Mucosa of descending colon (tissue), 3 donors: ENCODE data around the gene SLC24A4. TPM values are rescaled to one million over a fixed set of nuclear protein-coding genes. Genes with fewer than 3 reads are reported as not detected.

Experiments
- ATAC-seq: fragments of 200-7000 bp; cut with Tn5 transposase; one replicate; pipeline ENCODE4 v1.9.1; 2020; ENCODE audit warnings: mild to moderate bottlenecking, moderate library complexity
- DNase-seq, 3 donors: peaks; one replicate each; pipeline ENCODE4 v3.0.0-alpha.2; 2020
- H3K36me3 ChIP-seq: fragments of 200-600 bp; one replicate; pipeline ENCODE4 v1.8.0; 2021; ENCODE audit warnings: low read depth, mild to moderate bottlenecking
- H3K4me1 ChIP-seq: fragments of 200-600 bp; one replicate; pipeline ENCODE4 v1.8.0; 2021; ENCODE audit warnings: low read depth, mild to moderate bottlenecking
- H3K4me3 ChIP-seq: fragments of 200-600 bp; one replicate; pipeline ENCODE4 v1.8.0; 2021; ENCODE audit warnings: mild to moderate bottlenecking
- H3K9me3 ChIP-seq: fragments of 200-600 bp; one replicate; pipeline ENCODE4 v1.8.0; 2021; ENCODE audit warnings: mild to moderate bottlenecking
- CTCF ChIP-seq: fragments of 200-600 bp; IDR thresholded peaks from one replicate; pipeline ENCODE4 v1.8.0; 2022; ENCODE audit warnings: antibody characterized with exemption, mild to moderate bottlenecking
- intact Hi-C, 2 donors: fragments of 100-400 bp; cut with DNase I in 1 of 2; cut with micrococcal nuclease in 1 of 2; formaldehyde crosslinking; loops; one replicate each; pipeline versions ENCODE4 v1.11.0 to v1.11.1; 2022; cut with DNase I, micrococcal nuclease
- total RNA-seq, 3 donors: library from RNA; stranded (reverse); fragmentation: NEBNext Ultra II Directional in 2 of 3; extraction: Animal tissue kit (Norgen Biotek cat#: 25700) in 2 of 3; gene quantifications; one replicate each; pipeline versions ENCODE4 v1.2.1 to v1.2.4, GENCODE V29; 2021 to 2023
- donor health status: DM: no; HTN: no; CAD: no; lungs with moderate emphysema.
- donor health status: DM: no; HTN: no; CAD: no.
- donor health status: DM: no; HTN: yes; CAD: no.

Gene SLC24A4
- total RNA-seq, 3 donors from 2014 or later: 0.14 to 0.63 (median 0.27) TPM

- DNase-seq: no peak
- no peak for TF ChIP-seq CTCF
- Histone ChIP-seq H3K36me3 (no peaks in the 10 kb centered on the region), H3K9me3 (no peaks in the 10 kb centered on the region), H3K4me3 (no peak overlapping the region), H3K4me1 (peaks cover 6% of the 10 kb centered on the region)
- ATAC-seq: no peak
- intact Hi-C loops: no loop called here
Observed at GRCh38 chr14:92441751-92442504, 119.0 kb downstream of the SLC24A4 start.

- DNase-seq: no peak
- no peak for ATAC-seq
- peaks cover 6% of the 10 kb centered on the region for H3K4me1 ChIP-seq
- H3K9me3 ChIP-seq: no peaks in the 10 kb centered on the region
- no peaks in the 10 kb centered on the region for H3K36me3 ChIP-seq
- intact Hi-C loops: no loop called here
- H3K4me3 ChIP-seq: no peak overlapping the region
- no peak for TF ChIP-seq CTCF
Observed at GRCh38 chr14:92443167-92443566, 120.2 kb downstream of the SLC24A4 start.

DNA sequence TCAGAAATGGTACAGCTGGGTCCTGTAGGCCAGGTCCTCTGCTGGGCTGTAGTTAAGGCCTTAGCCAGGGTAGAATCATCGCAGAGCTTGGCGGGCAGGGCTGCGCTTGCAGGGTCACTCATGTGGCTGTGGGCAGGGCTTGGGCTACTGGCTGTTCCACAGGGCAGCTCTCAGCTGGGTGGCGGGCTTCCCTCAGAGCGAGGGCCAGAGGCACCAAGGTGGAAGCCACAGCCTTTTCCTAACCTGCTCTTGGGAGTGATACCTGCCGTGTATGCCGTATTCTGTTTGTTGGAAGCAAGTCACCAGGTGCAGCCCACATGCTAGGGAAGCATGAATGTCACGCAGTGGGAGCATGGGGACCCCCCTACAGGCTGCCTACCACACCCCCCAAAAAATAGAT lies 120.8 kb downstream of the SLC24A4 start:
- H3K36me3 ChIP-seq: no peaks in the 10 kb centered on the region
- TF ChIP-seq CTCF: no peak
- H3K4me3 ChIP-seq: no peak overlapping the region
- H3K4me1 ChIP-seq: peaks cover 6% of the 10 kb centered on the region
- ATAC-seq (no peak), DNase-seq (no peak)
- no peaks in the 10 kb centered on the region for H3K9me3 ChIP-seq
- intact Hi-C loops: no loop called here

DNA sequence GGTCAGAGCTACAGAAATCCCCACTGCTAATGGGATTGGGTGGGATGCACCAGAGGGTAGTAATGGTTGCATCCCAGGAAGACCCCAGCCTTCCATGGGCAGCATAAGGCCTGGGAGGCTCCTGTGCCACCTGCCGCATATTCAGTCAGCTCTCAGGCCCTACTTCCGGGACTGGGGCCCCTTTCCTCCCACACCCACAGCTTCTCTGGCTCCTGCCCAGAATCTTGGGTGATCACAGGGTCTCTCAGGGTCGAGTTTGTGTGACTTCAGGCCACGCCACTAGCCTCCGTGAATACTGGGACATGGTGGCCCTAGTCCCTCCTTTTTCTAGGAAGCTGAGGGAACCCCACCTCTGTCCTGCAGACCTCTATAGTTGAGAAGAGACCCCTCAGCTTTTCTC lies 123.8 kb downstream of the SLC24A4 start:
- Histone ChIP-seq H3K9me3 (no peaks in the 10 kb centered on the region), H3K36me3 (no peaks in the 10 kb centered on the region), H3K4me3 (no peak overlapping the region), H3K4me1 (no peaks in the 10 kb centered on the region)
- intact Hi-C loops: no loop called here
- no peak for TF ChIP-seq CTCF
- no peak for ATAC-seq
- no peak for DNase-seq

DNA sequence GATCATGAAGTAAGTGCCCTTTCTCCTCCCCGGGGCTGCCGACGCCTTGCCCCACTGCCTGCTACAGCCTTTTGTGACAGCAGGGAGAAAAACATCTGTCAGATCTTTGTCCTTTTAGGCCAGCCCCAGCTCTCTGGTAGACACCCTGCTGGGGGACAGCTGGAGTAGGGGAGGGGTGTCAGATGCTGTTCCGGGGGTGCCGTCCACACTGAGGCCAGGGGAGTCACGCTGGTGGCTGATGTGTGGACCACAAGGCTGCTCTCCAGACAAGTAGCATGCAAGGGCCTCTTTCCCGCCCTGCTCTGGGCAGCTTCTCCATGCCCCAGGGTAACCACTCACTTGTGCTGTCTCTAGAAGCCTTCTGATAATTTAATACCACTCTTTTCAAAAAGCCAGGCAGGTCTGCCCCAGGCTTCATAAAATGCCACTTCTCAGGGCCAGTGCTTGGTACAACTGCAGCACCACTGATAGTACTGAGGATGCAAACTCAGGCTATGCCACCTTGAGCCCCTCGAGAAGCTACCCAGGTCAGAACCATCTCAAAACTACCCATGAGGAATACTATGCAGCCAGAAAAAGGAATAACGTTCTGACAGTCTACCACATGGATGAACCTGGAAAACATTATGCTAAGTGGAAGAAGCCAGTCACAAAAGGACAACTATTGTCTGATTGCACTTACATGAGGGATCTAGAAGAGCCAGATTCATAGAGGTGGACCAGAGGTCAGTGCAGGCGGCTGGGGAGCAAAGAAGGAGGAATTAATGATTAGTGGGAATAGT lies 124.6 kb downstream of the SLC24A4 start:
- no peaks in the 10 kb centered on the region for H3K9me3 ChIP-seq
- intact Hi-C loops: no loop called here
- DNase-seq: no peak
- H3K36me3 ChIP-seq: no peaks in the 10 kb centered on the region
- no peak for ATAC-seq
- no peaks in the 10 kb centered on the region for H3K4me1 ChIP-seq
- TF ChIP-seq CTCF: no peak
- no peak overlapping the region for H3K4me3 ChIP-seq
